H4 (cell line): Measurements from ENCODE around the gene INTS1. TPM values are rescaled to one million over a fixed set of nuclear protein-coding genes. Genes with fewer than 3 reads are reported as not detected.
A peak's percentile ranks its signal among the peaks of the same experiment; 100 is the strongest.

Experiments used
- DNase-seq: peaks from one replicate; pipeline ENCODE4 v3.0.0-alpha.2; 2015; ENCODE audit warnings: low spot score
- total RNA-seq: library from RNA; depleted of rRNA; stranded (reverse); fragments of >200 nt; shearing (Covaris generic); gene quantifications from 2 replicates; pipeline ENCODE4 v1.2.3, GENCODE V29; 2014

Gene INTS1
- total RNA-seq, 1 experiment from 2014 or later = 32.7 TPM

DNA sequence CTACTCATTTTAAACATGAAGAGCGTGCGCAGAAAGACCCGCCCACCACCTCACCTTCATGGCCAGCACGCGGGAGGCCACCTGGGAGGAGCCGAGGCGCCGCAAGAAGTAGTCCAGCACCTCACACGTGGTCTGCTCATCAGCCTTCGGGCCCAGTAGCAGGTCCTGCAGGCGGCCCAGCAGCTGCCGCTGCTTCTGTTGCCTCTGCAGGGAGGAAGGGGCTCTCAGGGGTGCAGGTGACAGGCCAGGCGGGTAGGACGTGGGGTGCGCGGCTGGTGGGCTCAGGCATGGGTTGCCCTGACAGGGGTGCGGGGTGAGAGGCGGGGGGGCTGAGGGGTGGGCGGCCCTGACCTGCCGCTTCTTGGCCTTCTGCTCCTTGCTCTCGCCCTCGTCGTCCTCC, 17.6 kb downstream of the INTS1 start:
- no peak for DNase-seq

DNA sequence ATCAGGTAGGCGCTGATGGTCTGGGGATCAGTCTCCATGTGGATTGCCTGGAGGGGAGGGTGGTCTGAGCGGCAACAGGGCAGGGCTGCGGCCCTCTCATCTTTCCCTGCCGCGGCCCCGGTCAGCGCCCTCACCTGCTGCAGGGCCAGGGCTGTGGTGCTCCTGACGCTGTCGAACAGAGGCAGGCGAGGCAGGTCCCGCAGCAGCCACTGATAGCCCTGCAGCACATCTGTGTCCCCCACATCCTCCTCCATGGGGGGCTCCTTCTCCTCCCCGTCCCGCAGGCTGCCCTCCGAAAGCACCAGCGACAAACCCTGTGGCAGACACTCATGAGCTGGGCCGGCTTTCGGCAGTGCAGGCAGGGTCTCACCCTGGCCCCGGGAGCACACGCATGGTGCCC, 19.0 kb downstream of the INTS1 start:
- DNase-seq = no peak

DNA sequence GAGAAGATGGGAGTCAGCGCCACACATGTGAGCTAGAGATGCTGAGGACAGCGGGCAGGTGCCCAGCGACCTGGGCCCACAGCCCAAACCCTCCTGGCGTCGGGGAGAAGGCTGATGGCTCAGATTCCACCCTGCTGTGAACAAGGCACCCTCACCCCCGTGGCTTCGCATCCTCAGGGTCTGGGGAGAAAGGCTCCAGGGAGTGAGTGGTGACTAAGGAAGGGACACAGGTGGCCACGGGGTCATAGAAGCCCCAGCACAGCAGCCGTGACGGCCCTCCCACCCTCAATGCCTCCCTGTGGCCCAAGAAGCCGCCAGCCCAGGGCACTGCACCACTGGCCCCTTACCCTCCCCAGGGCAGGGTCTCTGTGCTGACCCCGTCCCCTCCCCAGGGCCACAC, 19.6 kb downstream of the INTS1 start:
- DNase-seq = no peak

DNA sequence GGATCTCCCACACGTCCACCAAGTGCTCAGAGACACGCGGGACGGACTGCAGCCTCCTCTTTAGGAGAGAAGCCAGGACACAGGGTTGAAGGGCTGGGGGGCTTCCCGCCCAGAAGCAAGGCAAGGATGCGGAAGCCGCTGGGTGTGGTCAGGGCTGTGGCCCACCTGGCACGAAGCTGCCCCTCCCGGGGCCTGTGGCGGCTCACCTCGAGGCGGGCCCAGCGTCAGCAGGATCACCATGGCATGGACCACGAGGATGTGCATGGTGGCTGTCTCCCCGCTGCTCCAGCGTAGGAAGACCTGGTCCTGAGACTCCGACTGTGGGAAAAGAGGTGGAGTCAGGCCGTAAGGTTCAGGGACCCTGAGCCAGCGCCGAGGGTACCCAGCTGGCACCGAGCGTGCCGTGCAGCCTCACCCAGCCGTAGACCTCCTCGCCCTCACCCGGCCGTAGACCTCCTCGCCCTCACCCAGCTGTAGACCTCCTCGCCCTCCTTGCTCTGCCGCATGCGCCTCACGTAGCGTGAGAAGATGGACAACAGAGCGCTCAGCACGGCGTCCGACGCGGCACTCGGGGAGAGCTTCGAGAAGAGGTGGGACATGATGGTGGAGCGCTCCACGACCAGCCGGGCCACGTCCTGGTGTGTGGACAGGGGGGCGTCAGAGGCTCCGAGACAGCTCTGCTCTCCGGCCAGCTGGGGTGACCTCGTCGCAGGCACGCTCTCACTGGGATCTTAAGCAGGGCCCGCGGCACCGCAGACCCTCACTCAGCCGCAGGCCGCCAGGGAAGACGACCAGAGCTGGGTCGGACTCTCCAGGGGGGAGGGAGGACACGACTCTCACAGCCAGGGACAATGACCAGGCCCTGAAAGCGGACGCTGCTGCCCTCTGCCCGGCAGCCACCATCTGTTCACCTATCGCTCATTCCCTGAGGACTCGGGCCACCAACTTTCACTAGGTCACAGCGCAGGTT, 20.4 kb downstream of the INTS1 start:
- DNase-seq = no peak

DNA sequence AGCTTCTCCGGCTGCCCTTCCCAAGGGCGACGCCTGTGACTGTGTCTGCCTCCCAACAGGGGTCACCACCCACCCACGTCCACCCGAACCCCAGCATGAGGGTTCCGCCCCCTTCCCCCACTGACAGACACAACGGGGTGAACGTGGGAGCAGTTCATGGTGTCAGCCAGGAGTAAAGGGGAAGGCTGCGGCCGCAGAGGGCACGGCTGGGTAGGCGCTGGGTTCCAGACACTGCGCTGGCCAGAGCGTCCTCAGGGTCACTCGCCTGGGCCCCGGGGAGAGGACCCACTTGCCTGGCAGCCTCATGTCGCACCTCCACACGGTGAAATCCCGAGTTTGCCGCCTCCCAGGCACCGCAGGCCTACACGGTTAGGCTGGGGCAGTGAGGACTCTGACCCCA, 21.1 kb downstream of the INTS1 start:
- DNase-seq = no peak

DNA sequence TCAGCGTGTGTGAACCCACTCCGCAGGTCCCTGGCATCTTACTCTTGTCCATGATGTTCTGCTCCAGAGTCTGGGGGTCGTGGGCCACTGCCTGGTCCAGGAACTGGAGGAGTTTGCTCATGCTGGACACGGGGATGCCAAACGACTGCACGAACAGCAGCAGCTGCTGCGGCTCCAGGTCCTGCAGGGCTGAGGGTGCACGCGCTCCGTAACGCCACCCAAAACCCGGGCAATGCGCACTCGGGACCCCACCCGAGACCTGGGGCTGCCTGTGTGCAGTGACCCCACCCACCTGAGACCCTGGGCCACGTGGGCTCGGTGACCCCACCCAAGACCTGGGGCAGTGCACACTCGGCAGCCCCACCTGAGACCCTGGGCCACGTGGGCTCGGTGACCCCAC, 22.9 kb downstream of the INTS1 start:
- DNase-seq = no peak

DNA sequence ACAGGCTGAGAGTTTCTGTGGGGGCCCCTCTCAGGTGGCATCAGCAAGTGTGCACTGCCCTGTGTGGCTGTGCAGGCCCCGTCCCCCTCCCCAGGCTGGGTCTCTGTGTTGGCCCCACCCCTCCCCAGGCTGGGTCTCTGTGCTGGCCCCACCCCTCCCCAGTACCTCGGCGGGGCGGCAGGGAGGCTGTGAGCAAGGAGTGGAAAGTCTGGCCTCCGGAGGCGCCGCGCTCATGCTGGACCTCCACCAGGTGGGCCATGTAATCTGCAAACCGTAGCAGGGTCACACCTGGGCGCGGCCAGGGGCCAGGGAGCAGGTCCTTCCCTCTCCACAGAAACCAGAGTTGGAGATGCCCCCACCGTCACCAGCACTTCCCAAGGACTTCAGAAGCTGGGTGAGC, 23.5 kb downstream of the INTS1 start:
- DNase-seq = no peak

DNA sequence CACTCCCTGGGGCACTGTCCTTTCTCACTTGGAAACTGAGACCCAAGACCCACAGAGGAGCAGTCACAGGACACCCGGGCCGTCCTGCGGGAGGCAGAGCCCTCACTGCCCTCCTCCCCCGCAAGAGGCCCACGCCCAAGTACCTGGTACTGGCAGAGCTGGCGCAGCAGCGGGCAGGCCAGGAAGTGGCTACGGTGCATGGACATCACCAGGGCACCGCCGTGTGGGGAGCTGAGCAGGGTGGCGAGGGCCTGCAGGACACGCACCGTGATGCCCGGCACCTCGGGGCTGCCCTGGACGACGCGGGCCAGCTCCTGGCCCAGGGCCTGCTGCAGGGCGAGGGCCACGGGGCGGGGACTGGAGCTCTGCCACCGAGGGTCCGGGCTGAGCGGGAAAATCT, 24.9 kb downstream of the INTS1 start:
- DNase-seq = no peak

DNA sequence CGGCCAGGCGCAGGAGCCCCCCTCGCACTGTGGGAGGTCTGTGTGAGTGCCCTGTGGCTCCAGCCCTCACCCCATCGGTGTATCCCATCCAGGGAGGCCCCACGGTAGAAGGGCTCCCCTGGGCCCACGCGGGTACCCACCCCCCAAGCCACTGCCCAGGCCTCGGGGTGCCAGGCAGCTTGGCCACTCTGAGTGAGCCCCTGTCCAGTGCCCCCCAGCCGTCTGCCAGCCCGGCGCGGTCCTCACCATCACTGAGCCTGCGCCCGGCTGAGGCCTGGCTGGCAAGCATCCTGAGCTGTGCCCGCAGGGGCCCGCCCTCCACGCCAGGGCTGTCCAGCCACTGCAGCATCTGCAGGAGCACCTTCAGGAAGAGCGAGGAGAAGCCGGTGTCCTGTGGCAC, 25.7 kb downstream of the INTS1 start:
- no peak for DNase-seq

DNA sequence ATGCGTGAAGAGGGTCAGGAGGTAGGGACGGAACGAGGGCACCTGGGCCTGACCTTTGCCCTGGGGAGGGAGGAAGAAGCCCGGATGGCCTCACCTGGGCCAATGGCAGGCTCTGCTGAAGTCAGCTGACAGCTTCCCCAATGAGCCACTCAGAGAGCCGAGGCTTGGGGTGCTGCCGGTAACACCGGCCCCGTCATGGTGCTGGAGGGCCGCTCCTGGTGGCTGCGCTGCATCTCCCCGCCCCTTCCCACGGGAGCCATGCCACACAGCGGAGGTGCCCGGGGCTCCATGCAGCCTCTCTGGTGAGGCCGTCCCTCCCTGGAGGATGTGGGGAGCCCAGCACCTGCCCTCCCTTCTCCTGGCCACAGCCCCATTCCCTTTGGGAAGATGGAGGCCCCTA, 27.3 kb downstream of the INTS1 start:
- no peak for DNase-seq

DNA sequence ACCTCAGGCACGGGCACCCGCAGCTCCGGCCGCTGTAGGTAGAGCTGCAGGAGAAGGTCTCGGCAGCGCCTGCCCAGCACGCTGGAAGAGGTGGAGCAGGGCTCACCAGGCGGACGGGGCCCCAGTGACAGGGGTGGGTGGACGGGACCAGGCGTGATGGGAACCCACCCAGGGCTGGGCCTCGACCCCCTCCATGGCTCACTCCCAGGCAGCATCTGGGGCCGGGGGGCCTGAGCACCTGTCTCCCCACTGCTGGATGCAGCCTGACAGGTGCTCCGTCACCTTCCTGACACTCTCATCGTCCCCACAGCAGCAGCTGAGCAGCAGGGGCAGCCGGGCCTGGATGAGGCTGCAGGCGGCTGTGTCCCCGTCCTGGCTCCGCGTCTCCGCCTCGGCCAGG, 28.2 kb downstream of the INTS1 start:
- DNase-seq = no peak

DNA sequence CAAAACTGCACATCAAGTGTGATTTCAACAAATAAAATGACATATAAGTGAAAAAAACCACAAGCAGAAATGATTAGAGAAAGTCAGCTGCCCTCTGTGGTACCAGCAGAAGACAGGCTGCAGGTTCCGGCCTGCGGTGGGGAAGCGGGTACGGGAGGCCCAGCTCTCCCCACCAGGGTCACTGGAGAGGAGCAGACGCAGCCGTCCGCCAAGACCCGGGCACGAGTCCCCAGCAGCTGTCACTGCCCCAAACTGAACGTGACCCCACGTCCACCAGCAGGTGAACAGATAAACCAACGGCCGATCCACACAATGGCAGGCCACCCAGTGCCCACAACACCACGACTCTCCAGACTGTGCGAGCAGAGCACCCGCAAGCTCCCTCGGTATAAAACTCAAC, 28.8 kb downstream of the INTS1 start:
- DNase-seq = no peak

DNA sequence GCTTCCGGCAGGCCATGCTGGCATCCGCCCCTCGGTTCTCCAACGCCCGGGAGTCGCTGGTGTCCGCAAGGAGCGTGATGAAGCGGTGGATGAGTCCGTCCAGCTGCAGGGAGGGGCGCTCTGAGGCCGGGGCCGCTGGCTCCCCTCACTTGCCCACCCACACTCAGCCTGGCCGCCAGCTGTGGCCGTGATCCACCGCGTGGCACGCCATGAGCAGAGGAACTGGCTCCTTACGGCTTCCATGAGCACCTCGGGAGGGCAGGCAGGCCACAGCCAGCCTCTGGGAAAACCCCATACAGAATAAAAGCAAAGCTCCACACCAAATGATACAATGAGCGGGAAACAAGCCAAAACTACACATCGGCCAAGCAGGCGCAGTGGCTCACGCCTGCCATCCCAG, 29.5 kb downstream of the INTS1 start:
- DNase-seq = no peak

DNA sequence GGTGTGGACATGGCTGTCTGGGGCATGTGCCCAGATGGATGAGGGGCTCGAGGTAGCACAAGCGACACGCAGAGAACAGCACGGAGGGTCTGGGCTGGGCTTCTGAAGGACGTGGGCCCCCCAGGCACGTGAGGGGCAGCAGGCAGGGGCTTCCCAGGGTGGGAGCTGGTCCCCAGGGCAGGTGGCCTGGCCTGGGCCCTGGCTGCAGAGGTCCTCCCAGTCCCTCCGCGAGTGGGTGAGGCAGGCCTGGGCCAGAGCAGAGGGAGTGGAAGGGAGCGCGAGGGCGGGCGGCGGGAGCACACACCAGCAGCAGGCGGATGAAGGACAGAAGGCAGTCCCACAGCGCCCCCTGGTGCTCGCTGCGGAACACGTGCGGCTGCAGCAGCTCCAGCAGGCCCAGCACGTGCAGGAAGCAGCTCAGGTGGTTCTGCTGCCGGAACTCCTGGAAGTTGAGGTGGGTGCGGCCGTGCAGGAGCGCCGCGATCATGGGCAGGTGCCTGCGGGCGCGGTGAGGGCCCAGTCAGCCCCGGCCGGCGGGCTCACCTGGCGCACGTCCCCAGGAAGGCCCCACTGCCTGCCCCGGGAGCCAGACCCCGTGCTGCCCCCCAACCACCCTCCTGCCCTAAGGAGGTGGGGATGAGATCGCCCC, 30.2 kb downstream of the INTS1 start:
- DNase-seq = peak; percentile 95

DNA sequence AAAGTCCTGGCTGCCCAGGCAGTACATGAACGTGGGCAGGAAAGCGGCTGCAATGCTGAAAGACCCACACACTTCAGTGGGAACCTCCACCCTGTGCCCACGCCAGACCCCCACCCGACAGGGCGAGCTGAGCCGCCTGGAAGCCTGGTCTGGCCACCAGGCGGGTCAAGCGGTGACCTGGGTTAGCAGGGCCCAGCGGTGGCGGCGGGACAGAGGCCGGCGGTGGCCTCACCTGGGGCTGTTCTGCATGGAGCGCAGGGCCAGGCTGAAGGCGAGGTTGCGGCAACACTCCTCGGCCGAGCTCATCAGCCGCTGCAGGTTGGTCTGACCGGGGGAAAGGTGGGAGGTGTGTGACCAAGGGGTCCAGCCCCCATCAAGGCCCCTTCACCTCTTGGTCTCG, 33.3 kb downstream of the INTS1 start:
- DNase-seq = no peak

DNA sequence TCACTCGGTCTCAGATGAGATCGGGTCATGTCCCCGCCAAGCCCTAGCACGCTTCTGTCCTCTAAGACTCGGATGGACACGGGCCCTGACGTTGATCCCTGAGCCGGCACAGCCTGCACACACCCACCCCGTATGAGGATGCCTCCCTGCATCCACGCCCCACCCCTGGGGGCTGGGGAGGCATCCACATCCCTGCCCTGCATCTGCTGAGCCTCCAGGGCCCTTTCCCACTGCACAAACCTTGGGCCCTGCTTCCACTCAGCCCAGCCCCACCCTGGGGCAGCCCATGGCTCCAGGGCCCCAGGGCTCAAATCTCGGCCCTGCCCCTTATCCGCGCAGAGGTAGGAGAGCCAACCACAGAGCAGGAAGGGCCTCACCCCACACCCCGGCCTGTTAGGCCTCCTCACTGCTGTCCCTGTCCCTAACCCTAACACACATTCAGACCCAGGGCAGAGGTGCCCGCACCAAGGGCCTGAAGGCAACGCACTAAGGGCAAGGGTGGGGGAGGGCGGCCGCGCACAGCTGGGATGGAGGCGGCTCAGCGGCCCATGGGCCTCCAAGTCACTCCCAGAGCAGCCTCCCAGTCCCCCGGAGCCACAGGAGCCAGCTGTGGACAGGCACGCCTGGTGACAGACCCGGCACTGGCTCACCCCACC, 35.4 kb downstream of the INTS1 start:
- DNase-seq = no peak

DNA sequence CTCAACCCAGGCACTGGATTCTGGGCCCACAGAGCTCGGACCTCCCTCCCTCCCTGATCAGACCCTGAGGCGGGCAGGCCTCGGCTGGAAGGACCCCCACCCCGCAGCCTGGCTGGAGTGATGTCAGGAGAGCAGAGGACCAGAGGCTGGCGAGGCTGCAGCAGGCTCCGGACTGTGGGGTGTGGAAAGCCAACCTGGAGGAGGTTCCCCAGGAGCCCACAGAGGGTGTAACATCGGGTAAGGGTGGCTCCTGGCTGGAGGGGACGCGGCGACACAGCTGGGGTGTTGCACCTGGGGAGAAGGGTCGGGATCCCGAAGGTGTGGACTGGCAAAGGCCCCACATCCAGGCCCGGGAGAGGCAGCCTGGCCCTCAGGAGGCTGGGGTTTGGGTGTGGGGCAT, 36.0 kb downstream of the INTS1 start:
- no peak for DNase-seq

DNA sequence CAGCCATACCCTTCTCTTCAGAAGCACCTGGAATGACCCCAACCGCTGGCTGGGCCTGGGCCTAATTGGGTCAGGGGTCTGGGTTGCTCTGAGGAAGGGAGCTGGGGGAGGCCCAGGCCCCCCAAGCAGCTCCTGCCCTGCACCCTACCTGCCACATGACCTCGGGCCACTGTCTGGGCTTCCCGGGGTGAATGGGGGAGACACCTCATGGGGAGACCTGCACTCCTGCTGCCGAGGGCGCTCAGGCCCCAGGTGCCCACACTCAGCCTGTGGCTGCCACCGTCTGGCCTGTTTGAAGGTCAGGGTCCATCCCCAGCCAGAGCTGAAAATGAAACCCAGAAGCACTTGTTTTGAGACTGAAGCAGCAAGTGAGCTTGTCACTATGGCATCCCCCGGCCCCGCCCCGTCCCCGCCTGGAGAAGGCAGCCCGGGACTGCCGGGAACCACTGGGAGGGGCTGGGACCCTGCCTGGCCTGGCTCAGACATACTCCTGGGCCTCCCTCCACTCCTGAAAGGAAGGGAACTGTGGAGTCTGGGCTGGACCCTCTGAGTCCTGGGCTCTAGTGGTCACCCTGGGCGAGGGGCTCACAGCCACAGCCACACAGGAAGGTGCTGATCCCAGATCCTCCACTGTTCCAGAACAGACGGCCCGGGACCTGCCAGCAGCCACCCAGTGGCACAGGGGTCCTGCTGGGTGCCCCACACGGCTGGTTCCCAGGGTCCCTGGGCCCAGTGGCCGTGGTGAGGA, 37.5 kb downstream of the INTS1 start:
- peak; percentile 76 for DNase-seq

DNA sequence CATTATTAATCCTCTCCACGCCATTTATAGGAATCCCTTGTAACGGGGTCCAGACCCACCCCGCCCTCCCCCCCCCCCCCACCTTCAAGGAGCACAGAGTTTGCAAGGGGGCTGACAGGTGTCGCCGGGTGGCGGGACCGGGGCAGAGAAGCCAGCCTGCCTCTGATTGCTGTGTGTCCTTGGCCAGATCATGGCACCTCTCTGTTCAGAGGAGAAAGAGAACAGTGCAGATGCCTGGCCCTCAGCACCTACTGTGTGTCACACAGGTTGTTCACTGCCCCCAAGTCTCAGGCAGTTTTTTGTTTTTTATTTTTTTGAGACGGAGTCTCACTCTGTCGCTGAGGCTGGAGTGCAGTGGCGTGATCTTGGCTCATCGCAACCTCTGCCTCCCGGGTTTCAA, 39.5 kb downstream of the INTS1 start:
- DNase-seq = no peak

DNA sequence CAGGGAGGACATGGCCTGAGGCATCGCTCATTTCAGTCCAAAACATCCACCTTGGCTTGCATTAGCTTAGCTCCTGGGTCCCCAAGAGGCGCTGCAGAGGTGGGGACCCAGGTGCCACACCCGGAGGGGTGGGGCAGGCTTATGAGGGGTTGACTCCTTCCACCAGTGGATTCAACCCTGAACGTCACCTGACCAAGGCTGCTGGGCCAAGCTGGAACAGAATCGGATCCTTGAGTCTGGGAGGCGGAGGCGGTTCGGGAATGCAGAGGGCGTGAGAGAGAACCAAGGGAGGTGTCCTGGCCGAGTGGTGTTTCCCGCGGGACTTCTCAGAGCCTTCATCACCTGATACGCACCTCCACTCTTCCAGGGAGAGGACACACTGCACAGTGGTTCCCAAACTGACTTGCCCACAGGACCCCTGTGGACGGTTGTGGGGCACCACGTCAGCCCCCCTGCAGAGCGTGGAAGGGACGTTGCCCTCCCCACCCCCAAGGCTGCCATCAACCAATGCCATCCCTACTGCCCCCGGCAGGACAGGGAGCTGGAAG, 40.4 kb downstream of the INTS1 start:
- no peak for DNase-seq

DNA sequence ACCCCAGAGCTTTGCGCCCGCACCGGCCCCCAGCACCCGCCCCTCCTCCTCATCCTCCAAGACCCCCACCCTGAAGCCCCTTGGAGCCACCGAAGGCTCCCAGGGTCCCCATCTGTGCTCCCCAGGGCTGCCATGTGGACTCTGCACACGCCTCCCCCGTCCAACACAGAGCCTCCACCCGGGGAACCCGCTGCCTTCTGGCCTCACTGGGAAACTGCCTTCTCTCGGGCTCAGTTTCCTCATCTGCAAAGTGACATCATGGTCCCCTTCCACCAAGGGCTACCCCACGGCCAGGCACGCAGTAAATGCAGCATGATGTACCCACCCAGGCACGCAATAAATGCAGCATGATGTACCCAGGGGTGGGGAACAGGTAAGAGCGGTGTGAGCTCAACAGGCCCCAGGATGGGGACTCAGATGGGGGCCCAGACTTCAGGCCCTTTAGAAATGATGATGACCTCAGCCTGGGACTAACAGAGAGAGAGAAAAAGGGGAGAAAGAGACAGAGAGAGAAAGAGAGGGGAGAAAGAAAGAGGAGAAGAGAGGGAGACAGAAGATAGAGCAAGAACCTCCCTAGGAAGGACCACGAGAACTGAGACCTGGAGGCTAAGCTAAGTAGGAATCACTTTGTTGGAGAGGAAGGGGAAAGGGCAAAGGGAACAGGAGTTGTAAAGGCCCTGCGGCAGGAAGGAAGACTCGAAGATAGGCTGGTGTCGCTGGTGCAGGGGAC, 42.4 kb downstream of the INTS1 start:
- no peak for DNase-seq
